Osteoblast (primary cell): ENCODE measurements around the gene FAIM2. TPM values are rescaled to one million over a fixed set of nuclear protein-coding genes. Genes with fewer than 3 reads are reported as not detected.

Source experiments
- DNase-seq: peaks from one replicate; pipeline ENCODE4 v3.0.0; 2011; ENCODE audit warnings: low spot score, mixed read lengths; ENCODE audit not compliant: insufficient read length; ENCODE audit errors: missing footprints
- H2AFZ ChIP-seq: 2 replicates; pipeline ENCODE4 v1.6.0; 2011; ENCODE audit warnings: mild to moderate bottlenecking, low read length
- H3K27ac ChIP-seq: 2 replicates; pipeline ENCODE4 v1.5.1; 2011; ENCODE audit warnings: mild to moderate bottlenecking, low read depth, low read length, moderate library complexity
- H3K27me3 ChIP-seq: 2 replicates; pipeline ENCODE4 v1.6.0; 2012; ENCODE audit warnings: mild to moderate bottlenecking, control low read depth, inconsistent platforms, low read length, moderate library complexity; ENCODE audit not compliant: insufficient read depth
- H3K36me3 ChIP-seq: 2 replicates; pipeline ENCODE4 v1.5.1; 2011; ENCODE audit warnings: mild to moderate bottlenecking, low read length, control low read depth, moderate library complexity; ENCODE audit not compliant: insufficient read depth
- H3K4me1 ChIP-seq: 2 replicates; pipeline ENCODE4 v1.5.1; 2011; ENCODE audit warnings: mild to moderate bottlenecking, low read length, control low read depth, moderate library complexity; ENCODE audit not compliant: insufficient read depth
- H3K4me2 ChIP-seq: 2 replicates; pipeline ENCODE4 v1.6.0; 2011; ENCODE audit warnings: mild to moderate bottlenecking, low read length; ENCODE audit not compliant: insufficient read depth
- H3K4me3 ChIP-seq: fragments of 200-600 bp; sonication (generic); 3 replicates; pipeline ENCODE4 v1.5.1; 2012; ENCODE audit warnings: mild to moderate bottlenecking, low read length, inconsistent platforms; ENCODE audit not compliant: insufficient read depth
- H3K79me2 ChIP-seq: 2 replicates; pipeline ENCODE4 v1.6.0; 2012; ENCODE audit warnings: mild to moderate bottlenecking, low read length, control low read depth, inconsistent platforms; ENCODE audit not compliant: insufficient read depth
- H3K9me3 ChIP-seq: 2 replicates; pipeline ENCODE4 v1.5.1; 2011; ENCODE audit warnings: low read depth, low read length, control low read depth
- H4K20me1 ChIP-seq: 2 replicates; pipeline ENCODE4 v1.6.0; 2012; ENCODE audit warnings: mild to moderate bottlenecking, low read length, control low read depth; ENCODE audit not compliant: insufficient read depth
- CTCF ChIP-seq: IDR thresholded peaks from 2 replicates; pipeline ENCODE4 v1.5.1; 2011; ENCODE audit warnings: mild to moderate bottlenecking, low read depth, low read length, moderate library complexity; ENCODE audit errors: extremely low read depth
- total RNA-seq: library from RNA; depleted of rRNA; stranded (reverse); fragments of >200 nt; gene quantifications from 2 replicates; pipeline ENCODE4 v1.2.3, GENCODE V29; 2012

FAIM2 gene
- total RNA-seq, 1 donor: 1.4 TPM

DNA sequence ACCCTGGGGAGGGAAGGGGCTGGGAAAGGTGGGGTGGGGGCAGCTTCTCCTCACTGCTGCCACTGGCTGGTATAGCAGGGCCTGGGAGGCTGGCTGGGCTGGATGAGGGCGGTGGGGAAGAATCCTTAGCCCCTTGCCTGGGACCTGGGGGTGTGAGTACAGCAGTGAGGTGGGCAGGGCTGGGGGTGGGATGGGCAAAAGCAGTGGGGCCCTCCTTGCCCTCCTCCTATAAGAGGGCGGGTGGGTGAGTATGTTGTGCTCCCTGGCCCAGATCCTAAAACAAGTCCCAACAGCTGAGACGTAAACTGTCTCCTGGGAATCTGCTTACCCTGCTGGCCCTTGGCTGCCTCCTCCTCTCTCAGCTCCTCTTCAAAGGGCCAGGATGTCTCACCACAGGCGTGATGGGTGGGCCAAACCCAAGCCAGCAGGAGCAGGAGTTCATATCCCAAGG lies 77.7 kb downstream of the FAIM2 start:
- no peak overlapping the region for H2AFZ ChIP-seq
- peaks cover 17% of the 10 kb centered on the region for H3K36me3 ChIP-seq
- TF ChIP-seq CTCF: no peak
- peak overlapping the region; percentile 82 for H3K27ac ChIP-seq
- peaks cover 43% of the 10 kb centered on the region for H3K4me1 ChIP-seq
- H3K27me3 ChIP-seq: no peaks in the 10 kb centered on the region
- no peaks in the 10 kb centered on the region for H3K9me3 ChIP-seq
- peaks cover 59% of the 10 kb centered on the region for H4K20me1 ChIP-seq
- peak overlapping the region; percentile 85 for H3K4me2 ChIP-seq
- H3K4me3 ChIP-seq: peak overlapping the region; percentile 91
- H3K79me2 ChIP-seq: peaks cover 68% of the 10 kb centered on the region
- DNase-seq: peak; percentile 91

GRCh38 chr12:49825360-49825970 lies 78.2 kb downstream of the FAIM2 start:
- H3K4me3 ChIP-seq: peak overlapping the region; percentile 91
- no peaks in the 10 kb centered on the region for H3K27me3 ChIP-seq
- H3K4me1 ChIP-seq: peaks cover 43% of the 10 kb centered on the region
- no peaks in the 10 kb centered on the region for H3K9me3 ChIP-seq
- peak overlapping the region; percentile 82 for H3K27ac ChIP-seq
- no peak overlapping the region for H2AFZ ChIP-seq
- H3K4me2 ChIP-seq: peak overlapping the region; percentile 35
- peaks cover 21% of the 10 kb centered on the region for H3K36me3 ChIP-seq
- peak; percentile 95 for DNase-seq
- H4K20me1 ChIP-seq: peaks cover 64% of the 10 kb centered on the region
- H3K79me2 ChIP-seq: peaks cover 73% of the 10 kb centered on the region
- no peak for TF ChIP-seq CTCF

DNA sequence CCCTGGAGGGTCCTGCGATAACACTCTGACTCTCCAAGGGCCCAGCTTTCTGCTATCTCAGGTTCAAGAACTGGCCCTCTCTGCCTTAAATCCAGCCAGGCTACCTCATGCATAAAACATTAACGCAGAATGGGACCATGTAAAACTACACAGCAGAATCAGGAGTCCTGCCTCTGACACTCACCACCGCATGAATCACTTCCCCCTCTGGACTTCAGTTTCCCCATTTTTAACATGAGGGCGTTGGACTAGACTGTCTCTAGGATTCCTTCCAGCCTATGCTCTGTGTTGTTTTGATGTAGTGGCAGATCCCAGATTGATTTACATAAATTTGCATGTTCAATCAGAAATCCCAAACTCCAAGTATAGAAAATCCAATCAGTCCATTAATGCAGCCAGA lies 78.8 kb downstream of the FAIM2 start:
- H3K9me3 ChIP-seq: no peaks in the 10 kb centered on the region
- no peak overlapping the region for H2AFZ ChIP-seq
- H3K27me3 ChIP-seq: no peaks in the 10 kb centered on the region
- peaks cover 43% of the 10 kb centered on the region for H3K4me1 ChIP-seq
- H3K27ac ChIP-seq: peak overlapping the region; percentile 82
- TF ChIP-seq CTCF: no peak
- peak overlapping the region; percentile 91 for H3K4me3 ChIP-seq
- peaks cover 78% of the 10 kb centered on the region for H3K79me2 ChIP-seq
- peak overlapping the region; percentile 35 for H3K4me2 ChIP-seq
- DNase-seq: peak; percentile 95
- H3K36me3 ChIP-seq: peaks cover 21% of the 10 kb centered on the region
- peaks cover 67% of the 10 kb centered on the region for H4K20me1 ChIP-seq

- peaks cover 71% of the 10 kb centered on the region for H4K20me1 ChIP-seq
- H3K79me2 ChIP-seq: peaks cover 83% of the 10 kb centered on the region
- H3K4me3 ChIP-seq: no peak overlapping the region
- peak overlapping the region; percentile 82 for H3K27ac ChIP-seq
- DNase-seq: no peak
- H3K36me3 ChIP-seq: peaks cover 21% of the 10 kb centered on the region
- no peaks in the 10 kb centered on the region for H3K27me3 ChIP-seq
- peak overlapping the region; percentile 35 for H3K4me2 ChIP-seq
- no peaks in the 10 kb centered on the region for H3K9me3 ChIP-seq
- H3K4me1 ChIP-seq: peaks cover 43% of the 10 kb centered on the region
- no peak for TF ChIP-seq CTCF
- no peak overlapping the region for H2AFZ ChIP-seq
These were observed 79.3 kb downstream of the FAIM2 start for GRCh38 chr12:49824416-49824815.
